Uterus (tissue), 2 donors: Measurements from ENCODE around the gene ITPA.

Source experiments
- CTCF ChIP-seq, 4 experiments: fragments of 200-600 bp in 2 of 4; fragments of 450-650 bp in 2 of 4; sonication (generic) in 2 of 4; IDR thresholded peaks; one replicate each; pipeline ENCODE4 v1.5.1; 2016 to 2019; ENCODE audit warnings: antibody characterized with exemption in 4 of 4, mild to moderate bottlenecking in 2 of 4, moderate library complexity in 1 of 4
- POLR2A ChIP-seq, 2 donors: fragments of 450-650 bp; IDR thresholded peaks; one replicate each; pipeline ENCODE4 v1.6.1; 2016; ENCODE audit warnings: antibody characterized with exemption in 2 of 2, mild to moderate bottlenecking in 1 of 2, moderate library complexity in 1 of 2

- TF ChIP-seq CTCF (IDR thresholded peaks at IDR 0.05) (no peak), POLR2A (IDR thresholded peaks at IDR 0.05) (no peak)
These were observed 15.6 kb downstream of the ITPA start for GRCh38 chr20:3224681-3225421.
